Esophagus muscularis mucosa (tissue), 2 donors: ENCODE measurements around the gene PTGFRN.

Source experiments
- EP300 ChIP-seq: sonication (generic); formaldehyde crosslinking; IDR thresholded peaks from one replicate; pipeline ENCODE4 v1.6.1; 2017; ENCODE audit warnings: antibody characterized with exemption
- POLR2A ChIP-seq: fragments of 450-650 bp; IDR thresholded peaks from one replicate; pipeline ENCODE4 v1.6.1; 2017; ENCODE audit warnings: antibody characterized with exemption, moderate library complexity, mild to moderate bottlenecking, low read depth

DNA sequence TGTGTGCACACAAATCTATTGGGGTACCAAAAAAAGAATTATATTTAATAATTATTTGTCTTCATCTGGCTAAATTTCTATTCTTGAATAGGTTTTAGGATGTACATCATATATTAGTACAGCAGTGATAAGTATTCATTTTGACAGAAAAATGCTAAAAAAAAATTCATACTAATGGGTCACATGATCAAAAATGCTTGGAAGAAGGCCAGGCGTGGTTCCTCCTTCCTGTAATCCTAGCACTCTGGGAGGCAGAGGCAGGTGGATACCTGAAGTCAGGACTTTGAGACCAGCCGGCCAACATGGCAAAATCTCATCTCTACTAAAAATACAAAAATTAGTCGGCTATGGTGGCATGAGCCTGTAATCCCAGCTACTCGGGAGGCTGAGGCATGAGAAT is 26.9 kb upstream of the PTGFRN start:
- TF ChIP-seq POLR2A (no peak), EP300 (no peak)
